HuH-7 (cell line): ENCODE results near the gene TMEM121B.
A peak's percentile ranks its signal among the peaks of the same experiment; 100 is the strongest.

Experiments
- DNase-seq: peaks from one replicate; pipeline ENCODE4 v3.0.0; 2011; ENCODE audit warnings: low spot score

The TMEM121B gene

DNA sequence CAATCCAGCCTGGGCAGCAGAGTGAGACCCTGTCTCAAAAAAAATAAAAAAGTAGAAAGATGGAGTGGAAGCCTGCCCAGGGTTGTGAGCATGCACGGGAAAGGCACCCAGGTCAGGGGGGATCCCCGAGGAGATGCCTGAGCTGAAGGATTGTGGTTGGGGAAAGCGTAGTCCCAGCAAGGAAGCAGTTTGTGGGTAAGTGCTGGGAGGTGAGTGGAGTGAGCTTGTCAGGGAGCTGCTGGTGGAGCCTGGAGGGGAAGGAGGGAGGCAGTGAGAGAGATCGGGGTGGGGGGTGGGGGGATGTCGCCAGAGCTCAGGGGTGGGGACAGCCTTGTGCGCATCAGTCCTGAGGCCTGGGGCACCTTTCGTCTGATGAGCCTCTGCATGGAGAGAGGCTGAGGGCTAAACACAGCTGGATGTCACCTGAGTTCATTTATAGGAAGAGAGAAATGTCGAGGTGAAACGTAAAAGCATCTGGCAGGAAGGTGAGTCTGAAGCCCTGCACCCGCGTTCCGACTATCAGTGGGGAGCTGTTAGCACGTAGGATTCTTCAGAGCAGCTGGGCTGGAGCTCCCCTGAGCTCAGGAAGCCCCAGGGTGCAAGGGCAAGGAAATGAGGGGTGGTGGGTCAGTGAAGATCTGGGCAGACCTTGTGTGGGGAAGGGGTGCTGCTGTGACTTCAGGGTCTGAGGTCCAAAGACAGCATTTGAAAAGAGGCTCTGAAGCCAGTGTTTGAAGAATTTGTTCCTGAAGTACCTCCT, 10.2 kb downstream of the TMEM121B start:
- no peak for DNase-seq

DNA sequence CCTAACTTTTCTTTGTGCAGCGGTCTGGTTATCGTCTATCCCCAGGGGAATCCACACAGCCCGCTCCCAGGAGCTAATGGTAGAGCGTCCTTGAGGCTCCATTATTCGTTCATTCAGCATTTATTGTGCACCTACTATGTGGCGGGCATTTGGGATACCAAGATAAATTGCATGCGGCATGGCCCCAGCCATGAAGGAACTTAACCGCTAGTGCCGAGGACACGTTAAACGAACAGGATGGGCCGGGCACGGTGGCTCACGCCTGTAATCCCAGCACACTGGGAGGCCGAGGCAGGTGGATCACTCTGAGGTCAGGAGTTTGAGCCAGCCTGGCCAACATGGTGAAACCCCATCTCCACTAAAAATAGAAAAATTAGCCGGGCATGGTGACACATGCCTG, 11.2 kb downstream of the TMEM121B start:
- no peak for DNase-seq

DNA sequence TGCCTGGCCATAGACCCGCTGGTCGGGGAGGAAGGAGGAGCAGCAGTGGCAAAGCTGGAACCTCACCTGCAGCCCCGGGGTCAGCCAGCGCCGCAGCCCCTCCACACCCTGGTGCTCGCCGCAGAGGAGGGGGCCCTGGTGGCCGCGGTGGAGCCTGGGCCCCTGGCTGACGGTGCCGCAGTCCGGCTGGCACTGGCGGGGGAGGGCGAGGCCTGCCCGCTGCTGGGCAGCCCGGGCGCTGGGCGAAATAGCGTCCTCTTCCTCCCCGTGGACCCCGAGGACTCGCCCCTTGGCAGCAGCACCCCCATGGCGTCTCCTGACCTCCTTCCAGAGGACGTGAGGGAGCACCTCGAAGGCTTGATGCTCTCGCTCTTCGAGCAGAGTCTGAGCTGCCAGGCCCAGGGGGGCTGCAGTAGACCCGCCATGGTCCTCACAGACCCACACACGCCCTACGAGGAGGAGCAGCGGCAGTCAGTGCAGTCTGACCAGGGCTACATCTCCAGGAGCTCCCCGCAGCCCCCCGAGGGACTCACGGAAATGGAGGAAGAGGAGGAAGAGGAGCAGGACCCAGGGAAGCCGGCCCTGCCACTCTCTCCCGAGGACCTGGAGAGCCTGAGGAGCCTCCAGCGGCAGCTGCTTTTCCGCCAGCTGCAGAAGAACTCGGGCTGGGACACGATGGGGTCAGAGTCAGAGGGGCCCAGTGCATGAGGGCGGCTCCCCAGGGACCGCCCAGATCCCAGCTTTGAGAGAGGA, 11.9 kb downstream of the TMEM121B start:
- DNase-seq: no peak

DNA sequence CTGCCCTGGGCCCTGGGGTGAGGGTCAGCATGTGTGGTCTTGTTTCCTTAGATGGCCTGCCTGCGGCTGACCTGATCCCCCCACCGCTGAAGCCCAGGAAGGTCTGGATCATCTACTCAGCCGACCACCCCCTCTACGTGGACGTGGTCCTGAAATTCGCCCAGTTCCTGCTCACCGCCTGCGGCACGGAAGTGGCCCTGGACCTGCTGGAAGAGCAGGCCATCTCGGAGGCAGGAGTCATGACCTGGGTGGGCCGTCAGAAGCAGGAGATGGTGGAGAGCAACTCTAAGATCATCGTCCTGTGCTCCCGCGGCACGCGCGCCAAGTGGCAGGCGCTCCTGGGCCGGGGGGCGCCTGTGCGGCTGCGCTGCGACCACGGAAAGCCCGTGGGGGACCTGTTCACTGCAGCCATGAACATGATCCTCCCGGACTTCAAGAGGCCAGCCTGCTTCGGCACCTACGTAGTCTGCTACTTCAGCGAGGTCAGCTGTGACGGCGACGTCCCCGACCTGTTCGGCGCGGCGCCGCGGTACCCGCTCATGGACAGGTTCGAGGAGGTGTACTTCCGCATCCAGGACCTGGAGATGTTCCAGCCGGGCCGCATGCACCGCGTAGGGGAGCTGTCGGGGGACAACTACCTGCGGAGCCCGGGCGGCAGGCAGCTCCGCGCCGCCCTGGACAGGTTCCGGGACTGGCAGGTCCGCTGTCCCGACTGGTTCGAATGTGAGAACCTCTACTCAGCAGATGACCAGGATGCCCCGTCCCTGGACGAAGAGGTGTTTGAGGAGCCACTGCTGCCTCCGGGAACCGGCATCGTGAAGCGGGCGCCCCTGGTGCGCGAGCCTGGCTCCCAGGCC, 12.7 kb downstream of the TMEM121B start:
- no peak for DNase-seq

DNA sequence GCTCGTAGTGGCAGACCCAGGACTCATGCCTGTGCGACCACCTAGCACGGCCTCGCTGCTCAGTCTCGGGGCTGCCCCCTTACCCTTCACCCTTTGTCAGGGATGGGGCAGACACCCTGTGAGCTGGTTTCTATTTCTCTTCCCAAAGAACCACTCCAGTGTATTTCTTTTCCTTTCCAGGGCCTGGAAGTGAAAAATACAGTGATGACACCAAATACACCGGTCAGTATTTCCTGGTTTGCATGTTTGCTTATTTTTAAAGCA, 13.7 kb downstream of the TMEM121B start:
- no peak for DNase-seq

DNA sequence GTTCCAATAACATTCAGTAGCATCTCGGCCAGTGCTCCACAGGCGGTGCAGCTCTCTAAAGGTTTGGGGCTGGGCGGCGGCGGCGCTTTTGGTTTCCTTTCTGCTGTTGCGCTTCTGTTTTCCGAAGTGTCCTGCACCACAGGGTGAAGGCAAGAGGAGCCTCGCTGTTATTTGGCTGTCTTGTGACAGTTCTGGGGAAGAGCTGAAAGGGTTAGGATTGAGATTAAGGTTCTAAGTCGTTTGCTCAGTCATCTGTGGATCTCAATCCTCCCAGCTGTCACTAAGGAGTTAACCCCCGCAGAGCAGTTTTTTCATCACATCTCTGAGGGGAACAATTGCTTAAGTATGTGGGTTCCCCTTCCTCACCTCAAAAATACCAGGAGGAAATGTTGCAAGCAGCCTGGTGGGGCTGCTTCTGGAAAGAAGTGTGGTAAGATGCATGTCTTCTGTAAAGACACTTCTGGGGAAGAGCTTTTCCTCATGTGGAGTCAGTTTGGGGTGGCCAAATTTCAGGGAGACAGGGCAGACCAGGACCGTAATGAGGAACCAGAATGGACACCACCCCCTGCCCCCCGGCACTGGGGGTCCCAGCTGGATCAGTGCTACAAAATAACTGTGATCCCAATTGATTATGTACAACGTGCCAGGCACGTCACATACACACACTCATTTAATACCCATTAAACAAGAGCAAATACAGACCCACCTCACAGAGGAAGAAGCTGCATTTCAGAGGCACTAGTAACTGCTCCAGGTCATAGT, 14.2 kb downstream of the TMEM121B start:
- no peak for DNase-seq

DNA sequence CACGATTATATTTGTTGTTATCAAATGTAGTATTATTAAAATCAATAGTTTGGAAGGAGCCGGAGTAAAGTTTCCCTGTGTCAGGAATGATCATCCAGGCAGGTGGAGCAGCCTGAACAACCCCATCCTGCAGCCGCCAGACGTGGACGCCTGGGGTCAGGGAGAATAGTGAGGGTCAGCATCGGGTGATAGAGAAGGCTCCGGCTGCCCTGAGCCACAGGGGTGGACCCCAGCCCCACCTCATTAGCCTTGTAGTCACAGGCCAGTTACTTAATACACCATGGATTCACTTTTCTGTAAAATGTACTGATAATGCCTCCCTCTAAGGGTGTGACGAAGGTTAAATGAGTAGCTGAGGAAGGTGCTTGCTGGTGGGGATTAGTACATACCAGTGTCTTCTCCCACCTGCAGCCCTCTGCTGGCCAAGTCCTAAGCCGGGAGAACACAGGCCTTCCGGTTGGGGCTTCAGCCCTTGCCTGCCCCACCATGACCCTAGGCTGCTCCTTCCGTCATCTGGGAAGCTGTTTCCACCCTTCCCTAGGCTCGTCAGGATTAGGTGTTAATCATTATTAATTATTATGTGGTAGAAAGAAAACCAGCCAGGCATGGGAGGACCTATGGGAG, 14.9 kb downstream of the TMEM121B start:
- no peak for DNase-seq

DNA sequence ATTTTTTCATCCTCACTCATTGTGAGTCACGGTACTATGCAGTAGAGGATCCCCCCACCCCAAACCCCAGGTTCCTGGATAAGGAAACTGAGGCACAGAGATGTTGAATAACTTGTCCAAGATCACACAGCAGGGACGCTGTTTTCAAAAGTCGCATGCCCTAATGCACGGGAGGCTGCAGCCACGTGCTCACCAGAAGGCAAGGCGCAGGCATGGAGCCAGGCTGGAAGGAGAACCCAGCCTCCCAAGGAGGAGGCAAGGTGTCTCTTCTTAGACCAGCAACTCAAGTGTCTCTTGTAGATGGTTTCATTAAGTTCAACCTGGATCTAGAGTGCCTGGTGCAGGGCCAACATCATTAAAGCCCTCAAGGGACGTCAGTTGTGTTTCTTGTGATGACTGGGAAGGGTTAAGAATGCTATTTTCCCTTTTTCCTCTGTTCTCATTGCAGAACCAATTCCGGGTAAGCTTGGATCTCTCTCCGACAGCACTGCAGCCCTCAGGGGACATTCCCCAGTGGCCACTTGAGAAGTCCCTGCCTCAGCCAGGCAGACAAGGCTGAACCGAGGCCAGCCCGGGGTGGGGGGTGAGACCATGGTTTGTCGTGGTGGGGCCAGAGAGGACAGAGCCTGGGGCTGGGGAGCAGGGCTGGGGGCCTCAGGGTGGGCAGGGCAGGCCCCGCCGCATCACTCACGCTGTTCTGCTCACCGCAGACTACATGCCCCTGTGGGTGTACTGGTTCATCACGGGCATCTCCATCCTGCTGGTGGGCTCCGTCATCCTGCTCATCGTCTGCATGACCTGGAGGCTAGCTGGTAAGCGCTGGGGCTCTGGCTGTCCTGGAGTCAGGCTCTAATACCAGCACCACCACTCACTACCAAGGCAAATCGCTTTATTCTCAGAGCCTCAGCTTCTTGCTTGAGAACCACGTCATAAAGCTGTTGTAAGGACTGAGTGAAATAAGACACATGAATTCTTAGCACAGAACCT, 15.7 kb downstream of the TMEM121B start:
- no peak for DNase-seq

DNA sequence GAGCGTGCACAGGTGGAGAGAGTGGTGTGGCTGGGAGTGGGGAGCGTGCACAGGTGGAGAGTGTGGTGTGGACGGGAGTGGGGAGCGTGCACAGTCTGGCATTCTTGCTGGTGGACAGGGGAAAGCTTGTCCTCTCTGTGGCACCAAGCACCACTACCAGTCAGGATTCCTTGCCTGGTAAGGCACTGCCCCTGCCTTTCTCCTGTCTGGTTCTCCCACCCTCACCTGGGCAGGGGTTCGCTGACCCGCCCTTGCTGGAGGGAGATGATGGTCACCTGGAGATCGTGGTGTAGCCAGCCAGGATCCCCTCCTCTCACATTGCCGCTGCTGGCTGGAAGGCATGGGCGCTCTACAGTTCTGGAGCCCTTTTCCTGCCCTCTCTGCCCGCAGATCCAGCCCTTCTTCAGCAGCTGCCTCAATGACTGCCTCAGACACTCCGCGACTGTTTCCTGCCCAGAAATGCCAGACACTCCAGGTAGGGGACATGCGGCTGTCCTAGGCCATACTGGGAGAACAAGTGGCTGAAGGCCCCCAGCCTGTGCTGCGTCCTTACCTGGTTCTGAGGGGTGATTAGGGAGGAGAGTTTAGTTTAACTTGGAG, 16.7 kb downstream of the TMEM121B start:
- no peak for DNase-seq

DNA sequence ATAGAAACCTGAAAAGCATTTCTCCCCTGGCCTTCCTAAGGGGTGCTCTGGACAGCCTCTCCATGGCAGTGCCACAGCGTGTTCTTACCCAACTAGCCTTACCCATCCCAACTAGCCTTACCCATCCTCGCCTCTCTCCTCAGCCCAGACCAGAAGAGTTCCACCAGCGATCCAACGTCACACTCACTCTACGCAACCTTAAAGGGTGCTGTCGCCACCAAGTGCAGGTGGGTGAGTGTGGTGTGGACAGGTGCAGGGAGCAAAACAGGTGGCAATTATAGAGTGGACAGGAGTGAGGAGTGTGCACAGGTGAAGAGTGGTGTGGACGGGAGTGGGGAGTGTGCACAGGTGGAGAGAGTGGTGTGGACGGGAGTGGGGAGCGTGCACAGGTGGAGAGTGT, 17.8 kb downstream of the TMEM121B start:
- DNase-seq: no peak

DNA sequence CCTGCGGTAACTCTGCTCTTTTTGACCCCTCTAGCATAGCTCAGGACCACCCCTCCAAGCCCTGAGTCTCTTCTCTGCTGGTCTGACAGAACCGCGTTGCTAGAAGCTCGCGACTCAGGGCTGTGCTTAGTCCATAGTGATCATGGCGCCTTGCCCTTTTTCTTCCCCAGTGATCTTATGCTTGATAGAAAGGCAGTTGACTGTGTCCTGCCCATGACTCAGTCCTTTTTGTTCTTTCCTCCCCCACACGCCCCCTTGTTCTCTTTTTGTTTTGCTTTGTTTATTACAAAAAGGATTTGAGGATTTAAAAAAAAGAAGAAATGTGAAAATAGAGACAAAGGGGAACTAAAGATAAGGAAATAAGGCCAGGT, 18.9 kb downstream of the TMEM121B start:
- no peak for DNase-seq

DNA sequence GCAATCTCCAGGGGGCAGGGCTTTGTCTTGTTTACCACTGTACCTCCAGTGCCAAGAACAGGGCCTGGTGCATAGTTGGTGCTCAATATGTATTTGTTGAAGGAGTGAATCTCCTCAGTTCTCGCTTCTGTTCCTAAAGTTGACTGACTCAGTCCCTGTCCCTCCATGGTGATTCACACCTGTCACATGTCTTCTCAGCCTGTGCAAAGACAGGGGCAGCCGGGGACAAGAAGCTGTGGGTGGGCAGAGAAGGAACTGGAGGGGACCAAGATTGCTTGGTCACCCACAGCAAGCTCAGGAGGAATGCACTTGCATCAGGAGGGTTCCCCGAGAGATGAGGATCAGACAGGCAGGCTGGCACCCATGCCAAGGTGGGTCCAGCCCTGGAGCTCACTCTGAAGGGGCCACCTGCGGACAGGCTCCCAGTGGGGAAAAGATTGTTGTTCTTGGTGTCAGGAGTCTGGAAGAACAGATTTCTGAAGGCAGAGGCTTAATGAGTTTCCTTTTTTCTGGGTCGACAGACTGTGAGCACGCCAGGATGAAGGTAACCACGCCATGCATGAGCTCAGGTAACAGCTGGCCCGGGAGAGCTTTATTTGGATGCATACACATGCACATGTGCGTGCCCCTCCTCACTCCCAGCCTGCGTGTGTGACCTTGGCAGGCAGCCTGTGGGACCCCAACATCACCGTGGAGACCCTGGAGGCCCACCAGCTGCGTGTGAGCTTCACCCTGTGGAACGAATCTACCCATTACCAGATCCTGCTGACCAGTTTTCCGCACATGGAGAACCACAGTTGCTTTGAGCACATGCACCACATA, 19.5 kb downstream of the TMEM121B start:
- DNase-seq: no peak

DNA sequence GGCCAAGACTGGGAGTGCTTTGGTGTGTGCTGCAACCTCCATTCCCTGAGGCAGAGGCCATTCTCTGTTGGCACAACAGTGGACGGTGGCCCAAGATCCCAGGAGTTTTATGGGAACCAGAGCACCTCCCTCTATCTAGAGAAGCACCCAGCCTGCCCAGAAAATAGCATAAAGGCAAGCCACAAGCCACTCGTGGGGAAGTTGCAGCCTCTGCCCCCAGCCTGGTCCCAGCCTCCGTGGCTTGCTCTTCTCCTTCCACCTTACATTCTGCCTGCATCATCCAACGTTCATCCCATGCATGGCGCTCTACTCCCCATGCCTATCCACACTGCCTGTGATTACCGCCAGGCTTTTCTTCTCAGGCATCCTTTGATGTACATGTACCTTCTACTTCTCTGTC, 20.5 kb downstream of the TMEM121B start:
- DNase-seq: no peak

DNA sequence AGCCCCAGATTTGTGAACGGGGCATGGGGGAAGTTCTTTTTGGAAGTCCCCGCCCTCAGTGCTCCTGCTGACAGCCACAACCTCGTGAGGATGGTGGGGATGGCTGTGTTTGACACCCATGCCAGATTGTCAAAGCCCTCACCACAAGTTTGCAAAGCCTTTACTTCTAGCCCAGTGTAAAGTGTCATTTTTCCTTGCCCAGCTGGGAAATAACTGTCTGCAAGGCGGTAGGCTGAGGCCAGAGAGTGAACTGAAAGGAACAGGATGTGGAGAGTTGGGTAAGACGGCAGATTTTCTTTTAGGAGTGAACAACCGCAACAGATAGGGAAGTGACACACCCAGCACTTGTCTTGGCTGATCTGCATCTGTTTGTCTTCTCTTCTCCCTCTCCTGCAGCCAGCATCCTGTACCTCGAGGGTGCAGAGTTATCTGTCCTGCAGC, 22.8 kb downstream of the TMEM121B start:
- DNase-seq: no peak

DNA sequence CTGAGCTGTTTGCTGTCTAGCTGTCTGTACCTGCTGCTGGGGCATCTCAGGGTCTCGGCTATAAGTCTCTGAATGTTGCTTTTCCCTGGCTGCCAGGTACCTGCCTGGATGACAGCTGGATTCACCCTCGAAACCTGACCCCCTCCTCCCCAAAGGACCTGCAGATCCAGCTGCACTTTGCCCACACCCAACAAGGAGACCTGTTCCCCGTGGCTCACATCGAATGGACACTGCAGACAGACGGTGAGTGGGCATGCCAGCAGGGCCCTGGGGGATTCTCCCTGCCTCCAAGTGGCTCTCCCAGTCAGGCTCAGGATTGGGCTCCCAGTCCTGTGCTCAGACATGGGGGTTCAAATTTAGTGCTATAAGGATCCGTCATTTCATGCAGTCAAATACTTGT, 23.5 kb downstream of the TMEM121B start:
- no peak for DNase-seq

DNA sequence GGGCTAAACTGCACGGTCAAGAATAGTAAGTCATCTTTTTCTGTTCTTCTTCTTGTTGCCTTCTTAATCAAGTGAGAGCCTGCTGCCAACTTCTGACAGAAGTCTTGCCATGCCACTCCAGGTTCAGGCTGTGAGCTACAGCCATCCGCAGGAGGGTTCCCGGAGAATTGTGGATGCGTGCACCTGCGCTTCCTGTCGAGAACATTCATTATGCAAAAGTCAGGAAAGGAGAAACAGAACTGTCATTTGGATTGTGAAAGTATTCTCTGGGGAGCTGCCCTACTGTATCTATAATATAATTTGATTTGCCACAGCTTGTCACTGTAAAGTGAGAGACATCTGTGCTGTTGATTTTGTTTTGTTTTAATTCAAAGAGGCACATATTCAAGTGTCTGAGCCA, 24.1 kb downstream of the TMEM121B start:
- no peak for DNase-seq

DNA sequence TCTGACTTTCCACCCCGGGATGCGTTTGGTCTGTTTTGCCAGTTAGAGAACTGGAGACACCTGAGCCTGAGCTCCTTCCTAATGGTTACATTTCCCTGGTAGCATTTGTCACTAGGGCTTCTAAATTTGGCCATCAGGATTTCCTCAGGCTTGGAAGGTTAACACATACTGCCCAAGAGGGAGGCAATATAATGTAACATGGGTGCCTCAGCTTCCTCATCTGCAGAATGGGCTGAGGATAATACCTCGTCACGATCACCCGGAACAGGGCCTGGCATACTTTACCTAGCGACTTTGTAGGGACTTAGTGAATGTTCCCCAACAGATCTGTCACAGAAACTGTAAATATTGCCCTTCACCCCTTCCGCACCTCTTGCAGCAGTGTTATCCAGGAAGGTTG, 25.1 kb downstream of the TMEM121B start:
- DNase-seq: no peak

DNA sequence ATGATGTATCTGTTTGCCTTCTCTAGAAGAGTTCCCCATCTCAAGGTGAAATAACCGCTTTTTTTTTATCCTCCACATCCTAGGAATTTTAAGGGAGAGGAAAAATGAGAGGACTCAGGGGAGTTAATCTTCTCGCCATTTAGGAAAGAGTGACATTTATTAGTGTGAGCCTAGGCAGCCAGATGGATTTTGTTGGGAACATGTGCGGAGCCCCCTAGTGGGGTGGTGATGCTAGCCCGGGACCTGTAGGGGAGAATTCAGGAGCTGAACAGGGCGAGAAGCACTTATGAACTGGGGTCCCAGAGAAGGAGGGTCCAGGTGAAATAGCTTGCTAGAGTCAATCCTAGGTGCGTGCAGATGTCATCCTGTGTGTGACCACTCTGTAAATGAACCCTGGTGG, 25.6 kb downstream of the TMEM121B start:
- DNase-seq: peak; percentile 79

DNA sequence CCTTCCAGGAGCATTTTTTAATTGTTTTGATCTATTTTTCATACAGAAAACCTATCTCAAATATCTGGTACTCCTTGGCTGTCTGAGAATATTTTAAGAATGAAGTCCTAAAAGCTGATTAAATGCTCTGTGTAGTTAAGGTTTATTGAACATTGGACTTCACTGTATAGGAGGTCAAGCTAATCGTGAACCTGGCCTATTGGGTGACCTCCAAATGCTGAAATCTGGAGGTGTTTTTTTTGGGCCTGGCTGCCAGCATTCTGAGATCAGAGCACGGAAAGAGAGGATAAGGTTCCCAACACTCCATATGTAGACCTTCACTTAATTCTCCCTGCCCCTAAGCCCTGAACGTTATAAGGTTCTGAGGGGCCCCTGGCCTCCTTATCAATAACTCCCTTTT, 28.1 kb downstream of the TMEM121B start:
- DNase-seq: no peak
